Measurements from ENCODE around the gene CNGA2. TPM values are rescaled to one million over a fixed set of nuclear protein-coding genes. Genes with fewer than 3 reads are reported as not detected.

Gene CNGA2
- total RNA-seq, 8 experiments from 2014 or later, result 0.04 to 0.38 (median 0.31) TPM; not detected in 5

DNA sequence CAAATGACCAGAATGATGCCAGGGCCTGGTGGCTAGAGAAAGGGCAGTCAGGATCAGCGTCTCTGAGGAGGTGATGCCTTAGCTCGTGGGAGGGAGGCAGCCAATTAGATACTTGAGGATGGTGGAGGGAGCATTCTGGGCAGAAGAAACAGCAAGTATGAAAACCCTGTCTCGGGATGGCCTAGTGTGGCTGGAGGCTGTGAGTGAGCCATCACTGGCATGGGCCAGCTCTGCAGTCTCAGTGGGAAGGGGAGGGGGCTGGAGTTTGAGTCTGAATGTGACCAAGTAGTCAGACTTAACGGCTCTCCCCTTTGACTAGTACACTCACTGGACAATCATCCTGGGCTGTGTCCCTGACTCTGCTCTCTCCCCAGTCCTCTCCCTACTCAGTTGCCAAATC, 7.1 kb downstream of the CNGA2 start:
- no peak overlapping the region for H3K27ac ChIP-seq
- in situ Hi-C loops (cut with MboI; ENCODE audit: low pct_unique_long_range_greater_than_20kb in 2 of 9, low sequenced_read_pairs in 9 of 9, unreplicated experiment in 9 of 9), result loop anchor here in 2 of 9 experiments (25.0 kb wide), 1 partner anchor 896 kb away; the partner anchor contains the start of gene GABRQ (in 2 of the 2)
- H3K4me3 ChIP-seq, result no peak overlapping the region
- H3K4me1 ChIP-seq (replicated peaks in 1 of 2), result no peaks in the 10 kb centered on the region
- 33% methylated on average over 1 of the region's 4 CpGs; no CpG with 5 or more reads in 9 of the 10 experiments for WGBS, 10 experiments
- ATAC-seq (replicated peaks in 6 of 8), result no peak

- no peak for ATAC-seq (replicated peaks in 6 of 8)
- in situ Hi-C loops (cut with MboI; ENCODE audit: low pct_unique_long_range_greater_than_20kb in 2 of 9, low sequenced_read_pairs in 9 of 9, unreplicated experiment in 9 of 9), result loop anchor here in 2 of 9 experiments (25.0 kb wide), 1 partner anchor 895 kb away; the partner anchor contains the start of gene GABRQ (in 2 of the 2)
- 0 to 50% methylated on average over 1 of the region's 5 CpGs; no CpG with 5 or more reads in 8 of the 10 experiments for WGBS, 10 experiments
Observed at GRCh38 chrX:151742311-151742710, 7.8 kb downstream of the CNGA2 start.

DNA sequence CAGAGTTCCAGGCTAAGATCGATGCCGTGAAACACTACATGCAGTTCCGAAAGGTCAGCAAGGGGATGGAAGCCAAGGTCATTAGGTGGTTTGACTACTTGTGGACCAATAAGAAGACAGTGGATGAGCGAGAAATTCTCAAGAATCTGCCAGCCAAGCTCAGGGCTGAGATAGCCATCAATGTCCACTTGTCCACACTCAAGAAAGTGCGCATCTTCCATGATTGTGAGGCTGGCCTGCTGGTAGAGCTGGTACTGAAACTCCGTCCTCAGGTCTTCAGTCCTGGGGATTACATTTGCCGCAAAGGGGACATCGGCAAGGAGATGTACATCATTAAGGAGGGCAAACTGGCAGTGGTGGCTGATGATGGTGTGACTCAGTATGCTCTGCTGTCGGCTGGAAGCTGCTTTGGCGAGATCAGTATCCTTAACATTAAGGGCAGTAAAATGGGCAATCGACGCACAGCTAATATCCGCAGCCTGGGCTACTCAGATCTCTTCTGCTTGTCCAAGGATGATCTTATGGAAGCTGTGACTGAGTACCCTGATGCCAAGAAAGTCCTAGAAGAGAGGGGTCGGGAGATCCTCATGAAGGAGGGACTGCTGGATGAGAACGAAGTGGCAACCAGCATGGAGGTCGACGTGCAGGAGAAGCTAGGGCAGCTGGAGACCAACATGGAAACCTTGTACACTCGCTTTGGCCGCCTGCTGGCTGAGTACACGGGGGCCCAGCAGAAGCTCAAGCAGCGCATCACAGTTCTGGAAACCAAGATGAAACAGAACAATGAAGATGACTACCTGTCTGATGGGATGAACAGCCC, 9.3 kb downstream of the CNGA2 start:
- no peak overlapping the region for H3K27ac ChIP-seq
- no peak for ATAC-seq (replicated peaks in 6 of 8)
- in situ Hi-C loops (cut with MboI; ENCODE audit: low pct_unique_long_range_greater_than_20kb in 2 of 9, low sequenced_read_pairs in 9 of 9, unreplicated experiment in 9 of 9), result loop anchor here in 2 of 9 experiments (25.0 kb wide), 1 partner anchor 893 kb away; the partner anchor contains the start of gene GABRQ (in 2 of the 2)
- peaks cover 0 to under 1% of the 10 kb centered on the region in 2 donors for H3K4me1 ChIP-seq (replicated peaks in 1 of 2)
- WGBS, 10 experiments, result 33 to 87% (median 66%) methylated on average over 3 to 11 of the region's 21 CpGs; no CpG with 5 or more reads in 4 of the 10 experiments
- no peak overlapping the region for H3K4me3 ChIP-seq

More at GRCh38 chrX:151742311-151742710, 7.8 kb downstream of the CNGA2 start:
- Histone ChIP-seq H3K4me3 (no peak overlapping the region), H3K4me1 (replicated peaks in 1 of 2) (no peaks in the 10 kb centered on the region), H3K27ac (no peak overlapping the region)

DNA sequence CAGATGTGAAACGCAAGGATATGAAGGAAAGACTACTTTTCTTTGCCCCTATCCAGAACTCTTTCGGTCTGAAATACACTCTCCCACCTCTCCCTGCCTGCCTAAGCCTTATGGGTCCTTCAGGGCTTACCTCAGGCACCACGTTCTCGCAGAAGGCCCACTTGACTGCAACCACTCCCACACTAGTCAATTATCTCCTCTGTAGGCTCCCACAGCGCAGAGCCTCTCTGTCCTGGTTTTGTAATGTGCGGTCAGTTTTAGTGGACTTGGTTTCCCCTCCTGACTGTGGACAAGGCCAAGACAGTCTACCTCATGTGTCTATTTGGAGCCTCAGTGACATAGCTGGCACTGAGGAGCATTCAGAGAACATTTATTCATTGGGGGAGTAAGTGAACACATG, 11.1 kb downstream of the CNGA2 start:
- Histone ChIP-seq H3K4me1 (replicated peaks in 1 of 2) (peaks cover 3 to 9% of the 10 kb centered on the region in 2 donors), H3K4me3 (no peak overlapping the region), H3K27ac (no peak overlapping the region)
- WGBS, 10 experiments, result 20 to 37% methylated on average over 1 to 5 of the region's 6 CpGs; no CpG with 5 or more reads in 8 of the 10 experiments
- in situ Hi-C loops (cut with MboI; ENCODE audit: low pct_unique_long_range_greater_than_20kb in 2 of 9, low sequenced_read_pairs in 9 of 9, unreplicated experiment in 9 of 9), result loop anchor here in 2 of 9 experiments (25.0 kb wide), 1 partner anchor 892 kb away; the partner anchor contains the start of gene GABRQ (in 2 of the 2)
- no peak for ATAC-seq (replicated peaks in 6 of 8)

DNA sequence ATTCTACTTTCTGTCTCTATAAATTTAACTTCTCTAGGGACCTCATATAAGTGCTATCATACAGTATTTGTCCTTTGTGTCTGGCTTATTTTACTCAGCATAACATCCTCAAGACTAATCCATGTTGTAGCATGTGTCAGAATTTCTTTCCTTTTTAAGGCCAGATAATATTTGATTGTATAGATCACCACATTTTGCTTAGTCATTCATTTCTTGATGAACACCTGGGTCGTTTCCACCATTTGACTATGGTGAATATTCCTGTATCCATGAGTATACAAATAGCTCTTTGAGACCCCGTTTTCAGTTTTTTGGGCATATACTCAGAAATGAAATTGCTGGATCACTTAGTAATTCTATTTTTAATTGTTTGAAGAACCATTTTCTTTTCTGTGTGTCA, 12.0 kb downstream of the CNGA2 start:
- ATAC-seq (replicated peaks in 6 of 8), result no peak
- 0 to 80% (median 45%) methylated on average over 1 to 2 of the region's 2 CpGs; no CpG with 5 or more reads in 2 of the 10 experiments for WGBS, 10 experiments
- Histone ChIP-seq H3K27ac (no peak overlapping the region), H3K4me3 (no peak overlapping the region), H3K4me1 (replicated peaks in 1 of 2) (peaks cover 3 to 9% of the 10 kb centered on the region in 2 donors)
- in situ Hi-C loops (cut with MboI; ENCODE audit: low pct_unique_long_range_greater_than_20kb in 2 of 9, low sequenced_read_pairs in 9 of 9, unreplicated experiment in 9 of 9), result loop anchor here in 2 of 9 experiments (25.0 kb wide), 1 partner anchor 891 kb away; the partner anchor contains the start of gene GABRQ (in 2 of the 2)

DNA sequence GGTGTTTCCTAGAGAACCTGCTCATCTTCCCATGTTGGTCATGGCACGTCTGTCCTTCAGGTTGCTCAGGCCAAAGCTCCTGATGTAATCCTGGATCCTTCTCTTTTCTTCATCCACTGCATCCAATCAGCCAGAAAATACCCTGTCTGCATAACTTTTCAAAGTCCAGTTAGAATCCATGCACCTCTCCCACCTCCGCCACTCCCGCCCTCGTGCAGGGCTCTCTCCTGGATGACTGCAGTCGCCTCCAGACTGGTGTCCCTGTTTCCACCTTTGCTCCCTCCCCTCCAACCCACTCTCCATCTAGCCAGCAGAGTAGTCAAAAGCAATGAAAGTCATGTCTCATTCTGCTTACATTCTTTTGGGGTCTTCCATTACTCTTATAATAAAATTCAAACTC, 16.0 kb downstream of the CNGA2 start:
- in situ Hi-C loops (cut with MboI; ENCODE audit: low pct_unique_long_range_greater_than_20kb in 2 of 9, low sequenced_read_pairs in 9 of 9, unreplicated experiment in 9 of 9), result loop anchor here in 5 of 9 experiments (25.0 kb wide), 2 partner anchors 587 to 887 kb away; partner anchors contain the start of gene GABRQ (in 5 of the 5)
- no peak for ATAC-seq (replicated peaks in 6 of 8)

GRCh38 chrX:151752847-151753246, 18.3 kb downstream of the CNGA2 start:
- WGBS, 10 experiments, result 0 to 67% (median 28%) methylated on average over 1 to 5 of the region's 5 CpGs; no CpG with 5 or more reads in 6 of the 10 experiments
- Histone ChIP-seq H3K4me3 (no peak overlapping the region), H3K4me1 (replicated peaks in 1 of 2) (peaks cover 3 to 12% of the 10 kb centered on the region in 2 donors), H3K27ac (no peak overlapping the region)
- ATAC-seq (replicated peaks in 6 of 8), result no peak
- in situ Hi-C loops (cut with MboI; ENCODE audit: low pct_unique_long_range_greater_than_20kb in 2 of 9, low sequenced_read_pairs in 9 of 9, unreplicated experiment in 9 of 9), result loop anchor here in 5 of 9 experiments (25.0 kb wide), 2 partner anchors 584 to 884 kb away; partner anchors contain the start of gene GABRQ (in 5 of the 5)

More for the DNA sequence above, 16.0 kb downstream of the CNGA2 start:
- no peak overlapping the region for H3K4me3 ChIP-seq
- no peak overlapping the region for H3K27ac ChIP-seq
- H3K4me1 ChIP-seq (replicated peaks in 1 of 2), result peaks cover 3 to 12% of the 10 kb centered on the region in 2 donors
- WGBS, 10 experiments, result no CpG with 5 or more reads among the region's 5 CpGs

- Histone ChIP-seq H3K27ac (no peak overlapping the region), H3K4me1 (replicated peaks in 1 of 2) (peaks cover 3 to 12% of the 10 kb centered on the region in 2 donors), H3K4me3 (no peak overlapping the region)
- 3 to 35% methylated on average over 2 to 11 of the region's 22 CpGs; no CpG with 5 or more reads in 8 of the 10 experiments for WGBS, 10 experiments
- ATAC-seq (replicated peaks in 6 of 8), result peak; percentile 53 to 95 (median 82)
- in situ Hi-C loops (cut with MboI; ENCODE audit: low pct_unique_long_range_greater_than_20kb in 2 of 9, low sequenced_read_pairs in 9 of 9, unreplicated experiment in 9 of 9), result loop anchor here in 5 of 9 experiments (25.0 kb wide), 2 partner anchors 584 to 884 kb away; partner anchors contain the start of gene GABRQ (in 5 of the 5)
Observed at GRCh38 chrX:151753313-151754046, 18.9 kb downstream of the CNGA2 start.

GRCh38 chrX:151754047-151754429, 19.5 kb downstream of the CNGA2 start:
- peaks cover 3 to 11% of the 10 kb centered on the region in 2 donors for H3K4me1 ChIP-seq (replicated peaks in 1 of 2)
- no peak overlapping the region for H3K27ac ChIP-seq
- in situ Hi-C loops (cut with MboI; ENCODE audit: low pct_unique_long_range_greater_than_20kb in 2 of 9, low sequenced_read_pairs in 9 of 9, unreplicated experiment in 9 of 9), result loop anchor here in 5 of 9 experiments (25.0 kb wide), 2 partner anchors 583 to 883 kb away; partner anchors contain the start of gene GABRQ (in 5 of the 5)
- H3K4me3 ChIP-seq, result no peak overlapping the region
- peak; percentile 57 to 94 (median 70) for ATAC-seq (replicated peaks in 6 of 8)
- 17 to 79% (median 38%) methylated on average over 1 to 5 of the region's 6 CpGs; no CpG with 5 or more reads in 6 of the 10 experiments for WGBS, 10 experiments

GRCh38 chrX:151754641-151755215, 20.2 kb downstream of the CNGA2 start:
- Histone ChIP-seq H3K4me1 (replicated peaks in 1 of 2) (peaks cover 0 to 4% of the 10 kb centered on the region in 2 donors), H3K4me3 (no peak overlapping the region), H3K27ac (no peak overlapping the region)
- in situ Hi-C loops (cut with MboI; ENCODE audit: low pct_unique_long_range_greater_than_20kb in 2 of 9, low sequenced_read_pairs in 9 of 9, unreplicated experiment in 9 of 9), result loop anchor here in 5 of 9 experiments (25.0 kb wide), 2 partner anchors 583 to 883 kb away; partner anchors contain the start of gene GABRQ (in 5 of the 5)
- 48 to 100% (median 63%) methylated on average over 2 to 9 of the region's 11 CpGs; no CpG with 5 or more reads in 7 of the 10 experiments for WGBS, 10 experiments
- ATAC-seq (replicated peaks in 6 of 8), result no peak

DNA sequence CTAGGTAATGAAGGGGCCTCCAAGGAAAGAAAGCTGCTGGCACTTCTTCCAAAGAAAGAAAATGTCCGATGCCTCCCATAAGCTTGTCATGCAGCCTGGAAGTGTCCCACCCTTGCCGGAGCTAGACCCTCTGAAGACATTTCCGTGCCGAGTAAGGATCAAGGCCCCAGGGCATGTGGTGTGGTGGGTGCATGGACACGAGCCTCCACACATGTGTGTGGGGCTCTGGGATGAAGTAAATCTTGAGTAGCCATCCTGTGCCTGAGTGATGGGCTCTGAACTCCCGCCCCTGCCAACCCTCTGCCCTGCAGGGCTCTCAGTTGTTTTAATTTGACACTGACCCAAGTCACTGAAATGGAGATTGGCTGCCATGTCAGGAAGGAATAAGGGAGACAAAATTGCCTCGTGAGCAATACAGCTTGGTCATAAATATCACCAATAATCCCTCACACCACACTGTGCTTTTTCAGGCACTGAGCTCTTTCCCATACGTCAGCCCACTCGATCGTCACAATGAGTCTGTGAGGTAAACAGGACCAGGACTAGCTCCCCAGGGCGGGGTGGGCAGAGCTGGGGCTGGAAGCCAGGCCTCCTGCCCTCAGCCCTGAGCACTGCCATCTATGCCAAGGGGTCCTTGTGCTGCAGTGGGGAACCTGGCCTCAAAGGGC, 24.6 kb downstream of the CNGA2 start:
- Histone ChIP-seq H3K4me3 (no peak overlapping the region), H3K27ac (no peak overlapping the region), H3K4me1 (replicated peaks in 1 of 2) (no peaks in the 10 kb centered on the region)
- peak in 2 of 8 experiments; percentile 54 to 58 for ATAC-seq (replicated peaks in 6 of 8)
- in situ Hi-C loops (cut with MboI; ENCODE audit: low pct_unique_long_range_greater_than_20kb in 2 of 9, low sequenced_read_pairs in 9 of 9, unreplicated experiment in 9 of 9), result loop anchor here in 5 of 9 experiments (25.0 kb wide), 2 partner anchors 578 to 878 kb away; partner anchors contain the start of gene GABRQ (in 5 of the 5)
- 100% methylated on average over 2 of the region's 11 CpGs; no CpG with 5 or more reads in 9 of the 10 experiments for WGBS, 10 experiments
